Endothelial cell of umbilical vein (primary cell): ENCODE results near the gene PCNX1. TPM values are rescaled to one million over a fixed set of nuclear protein-coding genes. Genes with fewer than 3 reads are reported as not detected.

Experiments
- BruUV-seq: library from RNA; stranded (reverse); fragments of 400-500 nt; replicated peaks from 2 replicates; lab custom pipeline; 2021; lab: Mats Ljungman, UMichigan
- CTCF ChIA-PET: fragments of 300-600, 350-600 bp; sonication (Branson Sonifier 250); formaldehyde crosslinking; loops from one replicate; lab custom pipeline; 2021; ENCODE audit warnings: antibody characterized with exemption, inconsistent platforms; lab: Charles Lee
- POLR2A ChIA-PET: fragments of 300-600, 350-600 bp; sonication (Branson Sonifier 250); formaldehyde crosslinking; loops from one replicate; lab custom pipeline; 2021; ENCODE audit warnings: antibody characterized with exemption, inconsistent platforms; lab: Charles Lee
- DNase-seq: peaks from one replicate; pipeline ENCODE4 v3.0.0-alpha.2; 2011; ENCODE audit warnings: low read depth, low spot score
- FAIRE-seq: peaks from 2 replicates; lab custom pipeline; 2011; peaks lifted over from hg19 to GRCh38; lab: Jason Lieb, UNC
- H2AFZ ChIP-seq: 2 replicates; pipeline ENCODE4 v1.6.0; 2012; ENCODE audit warnings: low read depth, low read length, control low read depth, inconsistent platforms
- H3K27ac ChIP-seq: 2 replicates; pipeline ENCODE4 v1.5.1; 2011; ENCODE audit warnings: low read depth, mild to moderate bottlenecking, control low read depth, low read length, moderate library complexity; ENCODE audit not compliant: insufficient read depth
- H3K27me3 ChIP-seq, 2 experiments: 2 replicates each; pipeline versions ENCODE4 v1.6.0 to v1.6.1; 2011; ENCODE audit warnings: low read length in 2 of 2, mixed read lengths in 1 of 2; ENCODE audit not compliant: control insufficient read depth in 2 of 2, insufficient read depth in 2 of 2
- H3K36me3 ChIP-seq, 2 experiments: 2 replicates in 1 of 2; 3 replicates in 1 of 2; pipeline ENCODE4 v1.5.1; 2011; ENCODE audit warnings: low read length in 2 of 2, mild to moderate bottlenecking in 1 of 2, moderate library complexity in 1 of 2; ENCODE audit not compliant: control insufficient read depth in 2 of 2, insufficient read depth in 2 of 2; ENCODE audit errors: extremely low read depth in 1 of 2
- H3K4me1 ChIP-seq: 3 replicates; pipeline ENCODE4 v1.5.1; 2011; ENCODE audit warnings: mild to moderate bottlenecking, low read length; ENCODE audit not compliant: control insufficient read depth, insufficient read depth; ENCODE audit errors: extremely low read depth
- H3K4me2 ChIP-seq: 2 replicates; pipeline ENCODE4 v1.6.1; 2011; ENCODE audit warnings: low read length, control low read depth, mixed read lengths; ENCODE audit not compliant: insufficient read depth
- H3K4me3 ChIP-seq, 3 experiments: fragments of 200-600 bp in 1 of 3; sonication (generic), shearing (Covaris generic) in 1 of 3; replicated peaks in 1 of 3; 2 replicates each; pipeline ENCODE4 v1.5.1; 2011 to 2016; ENCODE audit warnings: control low read depth in 3 of 3, low read length in 3 of 3, mild to moderate bottlenecking in 2 of 3, inconsistent platforms in 1 of 3, low read depth in 1 of 3, moderate library complexity in 1 of 3; ENCODE audit not compliant: insufficient read depth in 1 of 3
- H3K79me2 ChIP-seq: 2 replicates; pipeline ENCODE4 v1.6.0; 2012; ENCODE audit warnings: low read length, inconsistent platforms; ENCODE audit not compliant: control insufficient read depth, insufficient read depth
- H3K9ac ChIP-seq: replicated peaks from 2 replicates; pipeline ENCODE3; 2011; ENCODE audit warnings: low read length, control low read depth; ENCODE audit not compliant: insufficient read depth; ENCODE audit errors: extremely low read depth
- H3K9me1 ChIP-seq: replicated peaks from 3 replicates; pipeline ENCODE4 v1.6.0; 2011; ENCODE audit warnings: mild to moderate bottlenecking, low read length; ENCODE audit not compliant: control insufficient read depth, insufficient read depth; ENCODE audit errors: extremely low read depth
- H3K9me3 ChIP-seq: replicated peaks from 2 replicates; pipeline ENCODE4 v1.5.1; 2012; ENCODE audit warnings: low read length, inconsistent platforms; ENCODE audit not compliant: control insufficient read depth, insufficient read depth
- H4K20me1 ChIP-seq: replicated peaks from 2 replicates; pipeline ENCODE3; 2011; ENCODE audit warnings: mild to moderate bottlenecking, low read length; ENCODE audit not compliant: control insufficient read depth, insufficient read depth; ENCODE audit errors: extremely low read depth
- JUN ChIP-seq: IDR thresholded peaks from 2 replicates; pipeline ENCODE4 v1.6.1; 2011; ENCODE audit warnings: borderline replicate concordance, low read depth; ENCODE audit not compliant: insufficient read length, insufficient read depth
- MYC ChIP-seq: IDR thresholded peaks from one replicate; pipeline ENCODE4 v1.6.1; 2011; ENCODE audit warnings: mild to moderate bottlenecking, low read depth, low read length
- POLR2A ChIP-seq: IDR thresholded peaks from 2 replicates; pipeline ENCODE4 v1.6.1; 2012; ENCODE audit warnings: low read depth, mild to moderate bottlenecking, control low read depth, low read length
- POLR2AphosphoS5 ChIP-seq: IDR thresholded peaks from 2 replicates; pipeline ENCODE4 v1.6.1; 2012; ENCODE audit warnings: low read depth, mild to moderate bottlenecking, control low read depth, low read length, moderate library complexity; ENCODE audit not compliant: insufficient read depth
- dilution Hi-C: fragments of 300-500 bp; cut with MboI; formaldehyde crosslinking; loops from one replicate; pipeline ENCODE4 v1.15.0; 2019; ENCODE audit warnings: low sequenced_read_pairs; ENCODE audit not compliant: extremely low pct_ligation_motif_present
- intact Hi-C: fragments of 100-400 bp; cut with micrococcal nuclease; formaldehyde crosslinking; loops from one replicate; pipeline ENCODE4 v1.10.0; 2022
- polyA plus RNA-seq, 4 experiments: library from polyadenylated mRNA; depleted of rRNA in 3 of 4; stranded (reverse) in 3 of 4; unstranded in 1 of 4; fragments of >200 nt; gene quantifications; 2 replicates each; pipeline versions ENCODE4 v1.2.1 to v1.2.3, GENCODE V29; 2011 to 2012; ENCODE audit warnings: missing spikeins in 1 of 4
- total RNA-seq: library from RNA; stranded (reverse); gene quantifications from 2 replicates; pipeline ENCODE4 v1.2.3, GENCODE V29; 2021
- TF ChIP-seq, protein P1 (sequence below): IDR thresholded peaks from 2 replicates; pipeline ENCODE4 v1.6.1; 2011; ENCODE audit not compliant: insufficient read depth, insufficient read length

The PCNX1 gene
- total and polyA plus RNA-seq, 2 donors (not counting 3 experiments of a cell fraction or from before 2014, with no cell fraction given), result 21.4 to 40.5 TPM

DNA sequence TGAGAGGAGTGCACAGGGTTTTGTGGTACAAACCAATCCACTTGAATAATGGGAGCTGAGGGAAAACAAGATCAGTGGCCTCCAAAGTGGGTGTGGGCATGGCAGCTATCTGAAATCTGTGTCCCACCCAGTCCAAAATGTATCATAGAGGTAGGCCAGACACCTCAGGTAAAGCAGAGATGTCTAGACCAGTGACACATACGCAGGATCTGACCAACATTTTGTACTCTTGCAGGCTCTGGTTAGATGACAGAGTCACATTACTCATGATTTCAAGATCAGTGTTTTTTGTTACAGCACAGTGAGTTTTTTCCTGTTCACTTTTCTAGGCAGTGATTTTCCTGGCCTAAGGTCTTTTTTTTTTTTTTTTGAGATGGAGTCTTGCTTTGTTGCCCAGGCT lies 211.8 kb downstream of the PCNX1 start:
- dilution Hi-C loops, result no loop called here
- no peaks in the 10 kb centered on the region for H3K9me3 ChIP-seq
- no peak overlapping the region for H3K4me3 ChIP-seq
- H3K79me2 ChIP-seq, result no peaks in the 10 kb centered on the region
- no peaks in the 10 kb centered on the region for H4K20me1 ChIP-seq
- H3K4me2 ChIP-seq, result no peak overlapping the region
- ChIA-PET POLR2A (no interaction called here), CTCF (interaction anchor here (1.4 kb wide), 1 partner anchor 737 kb away, joined by 3 read pairs; no protein-coding TSS in a partner anchor)
- BruUV-seq, result no TSS peak
- H3K27ac ChIP-seq, result no peak overlapping the region
- TF ChIP-seq POLR2AphosphoS5, result no peak
- TF ChIP-seq, protein P1, sequence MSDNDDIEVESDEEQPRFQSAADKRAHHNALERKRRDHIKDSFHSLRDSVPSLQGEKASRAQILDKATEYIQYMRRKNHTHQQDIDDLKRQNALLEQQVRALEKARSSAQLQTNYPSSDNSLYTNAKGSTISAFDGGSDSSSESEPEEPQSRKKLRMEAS, result no peak
- no peak for TF ChIP-seq POLR2A
- H3K9me1 ChIP-seq, result no peaks in the 10 kb centered on the region
- no peaks in the 10 kb centered on the region for H3K27me3 ChIP-seq
- no peak for DNase-seq
- H3K9ac ChIP-seq, result no peak overlapping the region
- no peak for FAIRE-seq
- intact Hi-C loops, result no loop called here
- no peak overlapping the region for H2AFZ ChIP-seq
- H3K4me1 ChIP-seq, result no peaks in the 10 kb centered on the region
- H3K36me3 ChIP-seq, result no peaks in the 10 kb centered on the region

DNA sequence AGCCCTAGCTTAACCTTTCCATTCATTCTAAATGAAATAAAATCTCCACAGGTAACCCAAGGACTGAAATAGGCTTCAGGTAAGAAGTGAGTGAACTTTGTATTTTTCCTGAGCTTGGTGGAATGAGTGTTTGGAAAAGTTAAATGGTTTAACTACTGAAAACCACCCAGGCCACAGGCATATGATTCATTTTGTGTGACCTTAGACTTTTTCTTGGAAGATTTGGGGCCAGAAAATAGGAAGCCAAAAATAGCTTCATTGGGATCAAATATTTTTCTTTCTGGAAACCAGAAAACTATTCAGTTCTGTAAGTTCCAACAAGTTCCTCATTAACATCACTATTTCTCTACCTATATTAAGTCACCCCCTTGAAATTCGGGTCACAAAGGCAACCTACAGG lies 212.6 kb downstream of the PCNX1 start:
- no TSS peak for BruUV-seq
- no peak overlapping the region for H3K27ac ChIP-seq
- dilution Hi-C loops, result no loop called here

More for the DNA sequence above, 212.6 kb downstream of the PCNX1 start:
- Histone ChIP-seq H3K4me3 (no peak overlapping the region), H4K20me1 (no peaks in the 10 kb centered on the region), H3K27me3 (no peaks in the 10 kb centered on the region), H3K79me2 (no peaks in the 10 kb centered on the region), H3K9ac (no peak overlapping the region), H3K36me3 (no peaks in the 10 kb centered on the region), H3K4me1 (no peaks in the 10 kb centered on the region), H3K9me3 (no peaks in the 10 kb centered on the region), H3K9me1 (no peaks in the 10 kb centered on the region), H3K4me2 (no peak overlapping the region), H2AFZ (no peak overlapping the region)
- DNase-seq (no peak), FAIRE-seq (no peak)
- POLR2A ChIA-PET, result no interaction called here
- CTCF ChIA-PET, result interaction anchor here (1.4 kb wide), 1 partner anchor 736 kb away, joined by 3 read pairs; no protein-coding TSS in a partner anchor
- TF ChIP-seq MYC (no peak), POLR2AphosphoS5 (no peak), POLR2A (no peak), JUN (no peak)
- TF ChIP-seq, protein P1, result no peak
- intact Hi-C loops, result no loop called here
